ENCODE results near the gene FOXJ3. TPM values are rescaled to one million over a fixed set of nuclear protein-coding genes. Genes with fewer than 3 reads are reported as not detected.

Gene FOXJ3
- total and polyA plus RNA-seq, 2 experiments from 2014 or later = 16.3 to 23.6 TPM

DNA sequence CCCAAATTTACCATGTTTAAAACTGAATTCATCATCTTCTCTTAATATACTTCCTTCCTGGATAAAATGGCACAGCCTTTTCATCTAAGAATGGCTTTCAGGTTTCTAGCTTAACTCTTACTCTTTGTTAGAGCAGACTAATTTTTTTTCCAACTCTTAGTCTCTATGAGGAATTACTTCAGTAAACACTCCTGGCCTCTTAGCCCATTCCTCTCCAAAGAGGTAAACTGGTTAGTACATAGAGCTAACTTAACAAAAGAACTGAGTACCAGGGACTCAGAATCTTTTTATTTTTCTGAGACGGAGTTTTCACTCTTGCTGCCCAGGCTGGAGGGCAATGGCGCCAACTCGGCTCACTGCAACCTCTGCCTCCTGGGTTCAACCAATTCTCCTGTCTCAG is 21.1 kb downstream of the FOXJ3 start:
- no peak overlapping the region for H3K9ac ChIP-seq
- no peak overlapping the region for H3K4me2 ChIP-seq (ENCODE audit: unreplicated experiment)
- TF ChIP-seq EZH2phosphoT487 (IDR thresholded peaks at IDR 0.05; ENCODE audit: insufficient read depth, low read depth) = no peak
- no peak for TF ChIP-seq EZH2 (IDR thresholded peaks at IDR 0.05; ENCODE audit: insufficient read depth, poor library complexity, severe bottlenecking)
- peaks cover 22% of the 10 kb centered on the region for H3K4me1 ChIP-seq (ENCODE audit: insufficient read depth)
- peaks cover 100% of the 10 kb centered on the region for H3K79me2 ChIP-seq (ENCODE audit: insufficient read depth)
- H2AFZ ChIP-seq = no peak overlapping the region
- H3K9me3 ChIP-seq (ENCODE audit: low read depth) = no peaks in the 10 kb centered on the region
- H3K27ac ChIP-seq = no peak overlapping the region
- no peaks in the 10 kb centered on the region for H3K9me2 ChIP-seq (ENCODE audit: insufficient read depth)
- H4K20me1 ChIP-seq (ENCODE audit: insufficient read depth) = peaks cover 15% of the 10 kb centered on the region; the same call in 1 of the 2 replicates
- in situ Hi-C loops (cut with MboI) = no loop called here
- 94 to 97% methylated on average over 3 of the region's 3 CpGs for WGBS, 2 experiments (ENCODE audit: low coverage in 1 of 2, low lambda C conversion rate in 2 of 2, missing lambda C conversion rate in 2 of 2)
- no peak overlapping the region for H3K4me3 ChIP-seq
- peaks cover 5% of the 10 kb centered on the region; the same call in 1 of the 2 replicates for H3K36me3 ChIP-seq (ENCODE audit: low read depth)
- H3F3A ChIP-seq (ENCODE audit: insufficient read depth) = peaks cover 15% of the 10 kb centered on the region
- DNase-seq = no peak
- no peaks in the 10 kb centered on the region for H3K27me3 ChIP-seq (replicated peaks; ENCODE audit: insufficient read depth)

DNA sequence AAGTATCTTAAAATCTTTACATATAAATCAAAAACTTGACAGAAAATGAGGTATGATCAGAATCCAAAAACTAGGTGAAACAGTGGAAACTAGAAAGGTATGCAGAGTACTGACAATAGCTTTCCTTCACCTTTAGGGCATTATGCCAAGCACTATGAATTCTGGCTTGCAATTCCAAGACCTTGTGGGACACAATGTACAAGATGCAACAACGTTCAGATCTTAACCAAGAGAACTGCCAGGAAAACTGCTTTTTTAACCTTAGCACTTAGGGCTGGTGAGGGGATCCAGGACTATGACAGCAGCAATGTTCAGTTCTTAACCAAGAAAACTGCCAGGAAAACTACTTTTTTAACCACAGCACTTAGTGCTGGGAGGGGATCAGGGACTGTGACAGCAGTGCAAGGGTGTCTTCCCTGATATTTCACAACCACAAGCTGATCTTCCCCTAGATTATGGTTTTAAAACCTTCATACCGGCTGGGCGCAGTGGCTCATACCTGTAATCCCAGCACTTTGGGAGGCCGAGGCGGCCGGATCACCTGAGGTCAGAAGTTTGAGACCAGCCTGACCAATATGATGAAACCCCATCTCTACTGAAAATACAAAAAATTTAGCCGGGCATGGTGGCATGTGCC is 22.3 kb downstream of the FOXJ3 start:
- Histone ChIP-seq H3K4me3 (no peak overlapping the region), H3K27me3 (replicated peaks; ENCODE audit: insufficient read depth) (no peaks in the 10 kb centered on the region), H2AFZ (no peak overlapping the region), H3K9ac (no peak overlapping the region), H3K36me3 (ENCODE audit: low read depth) (peaks cover 5% of the 10 kb centered on the region; the same call in 1 of the 2 replicates), H3K79me2 (ENCODE audit: insufficient read depth) (peaks cover 100% of the 10 kb centered on the region), H3K4me2 (ENCODE audit: unreplicated experiment) (no peak overlapping the region), H3F3A (ENCODE audit: insufficient read depth) (peaks cover 7% of the 10 kb centered on the region; the same call in 1 of the 2 replicates), H3K27ac (no peak overlapping the region), H3K9me2 (ENCODE audit: insufficient read depth) (no peaks in the 10 kb centered on the region), H4K20me1 (ENCODE audit: insufficient read depth) (peaks cover 15% of the 10 kb centered on the region; the same call in 1 of the 2 replicates), H3K4me1 (ENCODE audit: insufficient read depth) (peaks cover 15% of the 10 kb centered on the region), H3K9me3 (ENCODE audit: low read depth) (no peaks in the 10 kb centered on the region)
- DNase-seq = no peak
- WGBS, 2 experiments (ENCODE audit: low coverage in 1 of 2, low lambda C conversion rate in 2 of 2, missing lambda C conversion rate in 2 of 2) = 57% methylated on average over 7 of the region's 7 CpGs
- TF ChIP-seq EZH2 (IDR thresholded peaks at IDR 0.05; ENCODE audit: insufficient read depth, poor library complexity, severe bottlenecking) (no peak), EZH2phosphoT487 (IDR thresholded peaks at IDR 0.05; ENCODE audit: insufficient read depth, low read depth) (no peak)
- in situ Hi-C loops (cut with MboI) = no loop called here

DNA sequence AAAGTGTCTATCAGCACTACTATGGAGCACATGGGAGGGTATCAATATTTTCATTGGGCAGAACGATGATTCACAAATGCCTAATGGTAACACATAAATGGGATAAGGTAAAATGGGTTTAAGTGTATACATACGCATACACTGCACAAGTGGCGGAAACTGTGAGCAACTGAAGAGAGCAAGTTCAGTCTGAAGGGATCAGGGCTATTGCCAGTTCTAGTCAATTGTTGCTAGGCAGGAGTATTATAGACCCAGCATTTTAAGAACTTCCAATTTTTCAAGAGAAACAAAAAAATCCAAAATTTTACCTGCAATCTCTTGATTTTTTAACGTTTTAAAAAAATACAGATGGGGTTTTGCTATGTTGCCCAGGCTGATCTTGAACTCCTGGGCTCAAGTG is 23.1 kb downstream of the FOXJ3 start:
- peaks cover 5% of the 10 kb centered on the region; the same call in 1 of the 2 replicates for H3K36me3 ChIP-seq (ENCODE audit: low read depth)
- peaks cover 15% of the 10 kb centered on the region for H3K4me1 ChIP-seq (ENCODE audit: insufficient read depth)
- WGBS, 2 experiments (ENCODE audit: low coverage in 1 of 2, low lambda C conversion rate in 2 of 2, missing lambda C conversion rate in 2 of 2) = 80 to 81% methylated on average over 4 of the region's 4 CpGs
- no peak overlapping the region for H3K4me2 ChIP-seq (ENCODE audit: unreplicated experiment)
- in situ Hi-C loops (cut with MboI) = no loop called here
- DNase-seq = no peak
- H3K79me2 ChIP-seq (ENCODE audit: insufficient read depth) = peaks cover 100% of the 10 kb centered on the region
- no peak overlapping the region for H3K4me3 ChIP-seq
- no peak overlapping the region for H2AFZ ChIP-seq
- H3K27ac ChIP-seq = no peak overlapping the region
- TF ChIP-seq EZH2phosphoT487 (IDR thresholded peaks at IDR 0.05; ENCODE audit: insufficient read depth, low read depth) (no peak), EZH2 (IDR thresholded peaks at IDR 0.05; ENCODE audit: insufficient read depth, poor library complexity, severe bottlenecking) (no peak)
- no peaks in the 10 kb centered on the region for H3K27me3 ChIP-seq (replicated peaks; ENCODE audit: insufficient read depth)
- H3K9me3 ChIP-seq (ENCODE audit: low read depth) = no peaks in the 10 kb centered on the region
- no peaks in the 10 kb centered on the region for H3K9me2 ChIP-seq (ENCODE audit: insufficient read depth)
- peaks cover 21% of the 10 kb centered on the region for H4K20me1 ChIP-seq (ENCODE audit: insufficient read depth)
- H3K9ac ChIP-seq = no peak overlapping the region
- H3F3A ChIP-seq (ENCODE audit: insufficient read depth) = peaks cover 7% of the 10 kb centered on the region; the same call in 1 of the 2 replicates

DNA sequence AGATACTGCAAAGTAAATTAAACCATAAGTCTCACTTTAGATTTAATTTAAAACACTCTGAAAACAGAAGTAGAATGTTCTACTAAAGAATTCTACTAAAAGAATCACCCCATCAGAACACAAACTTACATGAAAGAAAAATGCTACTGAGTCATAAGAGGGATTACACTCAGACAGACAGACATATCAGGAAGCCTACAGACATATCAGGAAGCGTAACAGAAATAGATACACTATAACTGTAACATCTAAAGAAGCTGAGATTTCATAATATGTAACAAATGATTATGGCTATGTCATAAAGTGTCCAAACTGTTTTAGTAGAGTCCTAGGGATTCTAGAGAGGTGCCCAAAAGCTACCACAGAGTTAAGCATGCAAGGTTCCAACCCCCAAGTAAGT is 23.9 kb downstream of the FOXJ3 start:
- WGBS, 2 experiments (ENCODE audit: low coverage in 1 of 2, low lambda C conversion rate in 2 of 2, missing lambda C conversion rate in 2 of 2) = 0 to 3% methylated on average over 1 of the region's 1 CpG
- peaks cover 17% of the 10 kb centered on the region for H4K20me1 ChIP-seq (ENCODE audit: insufficient read depth)
- TF ChIP-seq EZH2phosphoT487 (IDR thresholded peaks at IDR 0.05; ENCODE audit: insufficient read depth, low read depth) (no peak), EZH2 (IDR thresholded peaks at IDR 0.05; ENCODE audit: insufficient read depth, poor library complexity, severe bottlenecking) (no peak)

More for the DNA sequence above, 23.9 kb downstream of the FOXJ3 start:
- peak; percentile 19 for DNase-seq
- Histone ChIP-seq H3K9me3 (ENCODE audit: low read depth) (no peaks in the 10 kb centered on the region), H3K4me1 (ENCODE audit: insufficient read depth) (peaks cover 15% of the 10 kb centered on the region), H3K79me2 (ENCODE audit: insufficient read depth) (peaks cover 100% of the 10 kb centered on the region), H3K4me3 (no peak overlapping the region), H3K27ac (no peak overlapping the region), H3K9me2 (ENCODE audit: insufficient read depth) (no peaks in the 10 kb centered on the region), H3K4me2 (ENCODE audit: unreplicated experiment) (peak overlapping the region; percentile 29), H3F3A (ENCODE audit: insufficient read depth) (peaks cover 7% of the 10 kb centered on the region; the same call in 1 of the 2 replicates), H3K27me3 (replicated peaks; ENCODE audit: insufficient read depth) (no peaks in the 10 kb centered on the region), H3K9ac (no peak overlapping the region), H3K36me3 (ENCODE audit: low read depth) (peaks cover 5% of the 10 kb centered on the region; the same call in 1 of the 2 replicates), H2AFZ (no peak overlapping the region)
- in situ Hi-C loops (cut with MboI) = no loop called here

Data from GM23248 (cell line).